ENCODE data around the gene CFAP20DC. TPM values are rescaled to one million over a fixed set of nuclear protein-coding genes. Genes with fewer than 3 reads are reported as not detected.

CFAP20DC gene
- polyA plus RNA-seq, 2 of the 4 experiments (the other 2 are of a cell fraction) = 2.5 to 6.0 TPM

- ATAC-seq (no peak), DNase-seq (ENCODE audit: low read depth in 1 of 2, low spot score in 1 of 2) (no peak), FAIRE-seq (no peak)
- CTCF ChIA-PET = no interaction called here
- TF ChIP-seq ZC3H11A (IDR thresholded peaks at IDR 0.05) (no peak), JUNB (IDR thresholded peaks at IDR 0.05) (no peak), SMC3 (IDR thresholded peaks at IDR 0.05) (no peak), ZFP36 (IDR thresholded peaks at IDR 0.05; ENCODE audit: borderline replicate concordance, partially characterized antibody) (no peak), HOXA7 (CRISPR knock-in tag; IDR thresholded peaks at IDR 0.05) (no peak), ESRRA (IDR thresholded peaks at IDR 0.05; ENCODE audit: borderline replicate concordance, low read length) (no peak), PBX3 (IDR thresholded peaks at IDR 0.05) (no peak), HEYL (CRISPR knock-in tag; IDR thresholded peaks at IDR 0.05) (no peak), BHLHE40 (IDR thresholded peaks at IDR 0.05; ENCODE audit: low read depth, low read length) (no peak), KDM5A (IDR thresholded peaks at IDR 0.05) (no peak), RNF2 (IDR thresholded peaks at IDR 0.05; ENCODE audit: borderline replicate concordance, low read depth) (no peak), GATA3 (IDR thresholded peaks at IDR 0.05; ENCODE audit: borderline replicate concordance) (no peak), RCOR1 (IDR thresholded peaks at IDR 0.05; ENCODE audit: low read depth, low read length) (no peak), NFE2L2 (conservative IDR thresholded peaks at IDR 0.05; ENCODE audit: low read length) (no peak)
- TF ChIP-seq, protein P1, sequence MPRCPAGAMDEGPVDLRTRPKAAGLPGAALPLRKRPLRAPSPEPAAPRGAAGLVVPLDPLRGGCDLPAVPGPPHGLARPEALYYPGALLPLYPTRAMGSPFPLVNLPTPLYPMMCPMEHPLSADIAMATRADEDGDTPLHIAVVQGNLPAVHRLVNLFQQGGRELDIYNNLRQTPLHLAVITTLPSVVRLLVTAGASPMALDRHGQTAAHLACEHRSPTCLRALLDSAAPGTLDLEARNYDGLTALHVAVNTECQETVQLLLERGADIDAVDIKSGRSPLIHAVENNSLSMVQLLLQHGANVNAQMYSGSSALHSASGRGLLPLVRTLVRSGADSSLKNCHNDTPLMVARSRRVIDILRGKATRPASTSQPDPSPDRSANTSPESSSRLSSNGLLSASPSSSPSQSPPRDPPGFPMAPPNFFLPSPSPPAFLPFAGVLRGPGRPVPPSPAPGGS (IDR thresholded peaks at IDR 0.05) = no peak
- Histone ChIP-seq H3K4me3 (no peak overlapping the region), H3K4me2 (no peak overlapping the region), H3K4me1 (no peaks in the 10 kb centered on the region), H3K9me3 (no peaks in the 10 kb centered on the region), H3K27ac (no peak overlapping the region)
- POLR2A ChIA-PET = no interaction called here
- 45% methylated on average over 4 of the region's 4 CpGs for WGBS (ENCODE audit: missing lambda C conversion rate)
Observed at GRCh38 chr3:58952128-58952917, 97.5 kb downstream of the CFAP20DC start.

- H3K27ac ChIP-seq = no peak overlapping the region
- ChIA-PET POLR2A (no interaction called here), CTCF (no interaction called here)
- DNase-seq (ENCODE audit: low read depth in 1 of 2, low spot score in 1 of 2) (no peak), FAIRE-seq (no peak), ATAC-seq (no peak)
- no peaks in the 10 kb centered on the region for H3K4me1 ChIP-seq
- H3K4me3 ChIP-seq = no peak overlapping the region
- TF ChIP-seq EHMT2 (IDR thresholded peaks at IDR 0.05; ENCODE audit: low read depth) (no peak), REST (IDR thresholded peaks at IDR 0.05) (no peak), HMGXB4 (CRISPR knock-in tag; IDR thresholded peaks at IDR 0.05; ENCODE audit: borderline replicate concordance) (no peak), EP300 (IDR thresholded peaks at IDR 0.05) (no peak), ATOH8 (CRISPR knock-in tag; IDR thresholded peaks at IDR 0.05; ENCODE audit: low read depth) (no peak), FOSB (CRISPR knock-in tag; IDR thresholded peaks at IDR 0.05) (no peak), PBX3 (IDR thresholded peaks at IDR 0.05) (no peak), HEYL (CRISPR knock-in tag; IDR thresholded peaks at IDR 0.05) (no peak), POLR2A (IDR thresholded peaks at IDR 0.05; ENCODE audit: low read length) (no peak), RAD21 (conservative IDR thresholded peaks at IDR 0.05 in 1 of 2, IDR thresholded peaks at IDR 0.05 in 1 of 2) (no peak), PHF8 (IDR thresholded peaks at IDR 0.05; ENCODE audit: borderline replicate concordance, low read depth) (no peak), BHLHE40 (IDR thresholded peaks at IDR 0.05; ENCODE audit: low read depth, low read length) (no peak)
- H3K9me3 ChIP-seq = no peaks in the 10 kb centered on the region
- no peak overlapping the region for H3K4me2 ChIP-seq
- 12% methylated on average over 1 of the region's 1 CpG for WGBS (ENCODE audit: missing lambda C conversion rate)
Observed at GRCh38 chr3:58948018-58948417, 101.8 kb downstream of the CFAP20DC start.

Measured in A549 (cell line).